Mucosa of rectum (tissue), 2 donors: ENCODE data around the gene MAGI2.

Source experiments
- H3K27ac ChIP-seq, 2 donors: one replicate each; pipeline ENCODE4 v1.7.0; 2013; ENCODE audit warnings: inconsistent platforms in 2 of 2, low read depth in 2 of 2, low read length in 2 of 2
- H3K27me3 ChIP-seq, 2 donors: one replicate each; pipeline ENCODE4 v1.7.0; 2013; ENCODE audit warnings: low read length in 2 of 2; ENCODE audit not compliant: control insufficient read depth in 2 of 2, insufficient read depth in 2 of 2
- H3K36me3 ChIP-seq, 2 donors: one replicate each; pipeline ENCODE4 v1.7.0; 2013; ENCODE audit warnings: low read length in 2 of 2; ENCODE audit not compliant: control insufficient read depth in 2 of 2, insufficient read depth in 2 of 2
- H3K4me1 ChIP-seq, 2 donors: one replicate each; pipeline ENCODE4 v1.7.0; 2013; ENCODE audit warnings: low read length in 2 of 2, mild to moderate bottlenecking in 1 of 2; ENCODE audit not compliant: control insufficient read depth in 2 of 2, insufficient read depth in 2 of 2
- H3K4me3 ChIP-seq, 2 donors: one replicate each; pipeline ENCODE4 v1.7.0; 2013; ENCODE audit warnings: low read length in 2 of 2
- H3K9ac ChIP-seq, 2 donors: one replicate each; pipeline ENCODE4 v1.7.0; 2013; ENCODE audit warnings: low read length in 2 of 2, low read depth in 1 of 2, mild to moderate bottlenecking in 1 of 2
- H3K9me3 ChIP-seq, 2 donors: one replicate each; pipeline ENCODE4 v1.7.0; 2013; ENCODE audit warnings: low read length in 2 of 2; ENCODE audit not compliant: control insufficient read depth in 2 of 2
- donor health status: healthy.
- donor health status: Normal muscosa, but diverticular disease.

MAGI2 gene

DNA sequence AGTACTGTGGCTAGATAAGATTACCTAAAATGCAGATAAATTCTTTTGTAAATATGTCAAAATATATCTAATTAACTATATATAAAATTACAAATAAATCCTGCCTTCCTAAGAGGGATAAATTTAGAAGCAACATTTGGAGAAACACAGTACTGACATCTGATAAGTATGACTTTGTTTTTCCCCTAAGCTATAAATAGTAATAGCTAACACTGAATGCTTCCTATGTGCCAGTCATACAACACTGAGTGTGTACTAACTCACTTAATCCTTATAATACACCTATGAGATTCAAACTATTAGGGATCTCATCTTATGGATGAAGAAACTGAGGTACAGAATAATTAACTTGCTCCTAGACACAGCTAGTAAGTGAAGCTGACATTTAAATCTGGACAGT is 733.4 kb downstream of the MAGI2 start:
- Histone ChIP-seq H3K36me3 (no peaks in the 10 kb centered on the region), H3K9me3 (no peaks in the 10 kb centered on the region), H3K27me3 (no peaks in the 10 kb centered on the region), H3K4me1 (no peaks in the 10 kb centered on the region), H3K9ac (no peak overlapping the region), H3K27ac (no peak overlapping the region), H3K4me3 (no peak overlapping the region)

- Histone ChIP-seq H3K4me1 (no peaks in the 10 kb centered on the region), H3K36me3 (no peaks in the 10 kb centered on the region), H3K27me3 (no peaks in the 10 kb centered on the region), H3K9ac (no peak overlapping the region), H3K4me3 (no peak overlapping the region), H3K9me3 (no peaks in the 10 kb centered on the region), H3K27ac (no peak overlapping the region)
These were observed 735.3 kb downstream of the MAGI2 start for GRCh38 chr7:78718212-78718611.

DNA sequence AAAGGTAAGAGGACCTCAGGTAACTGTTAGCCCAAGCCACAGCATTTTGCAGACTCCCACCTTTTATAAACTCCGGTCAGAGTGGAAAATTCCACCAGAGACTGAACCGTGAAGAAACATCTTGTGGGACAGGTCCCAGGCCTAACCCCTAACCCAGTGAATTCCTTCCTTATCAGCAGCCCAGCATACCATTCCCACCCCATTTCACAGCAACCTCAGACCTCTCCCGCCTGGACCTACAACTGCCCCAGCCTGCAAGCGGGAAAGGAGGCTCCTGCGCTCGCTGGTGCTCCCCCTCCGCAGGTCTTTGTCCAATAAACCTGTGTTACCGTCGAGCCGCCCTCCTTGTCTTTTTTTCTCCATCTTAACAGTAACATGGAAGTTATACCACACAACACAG is 736.6 kb downstream of the MAGI2 start:
- Histone ChIP-seq H3K36me3 (no peaks in the 10 kb centered on the region), H3K4me3 (no peak overlapping the region), H3K27ac (no peak overlapping the region), H3K9me3 (no peaks in the 10 kb centered on the region), H3K27me3 (no peaks in the 10 kb centered on the region), H3K9ac (no peak overlapping the region), H3K4me1 (no peaks in the 10 kb centered on the region)

- H3K4me3 ChIP-seq, result no peak overlapping the region
- H3K27me3 ChIP-seq, result no peaks in the 10 kb centered on the region
- H3K27ac ChIP-seq, result no peak overlapping the region
- no peaks in the 10 kb centered on the region for H3K36me3 ChIP-seq
- no peak overlapping the region for H3K9ac ChIP-seq
- no peaks in the 10 kb centered on the region for H3K4me1 ChIP-seq
- H3K9me3 ChIP-seq, result no peaks in the 10 kb centered on the region
These were observed 739.1 kb downstream of the MAGI2 start for GRCh38 chr7:78714356-78714755.

DNA sequence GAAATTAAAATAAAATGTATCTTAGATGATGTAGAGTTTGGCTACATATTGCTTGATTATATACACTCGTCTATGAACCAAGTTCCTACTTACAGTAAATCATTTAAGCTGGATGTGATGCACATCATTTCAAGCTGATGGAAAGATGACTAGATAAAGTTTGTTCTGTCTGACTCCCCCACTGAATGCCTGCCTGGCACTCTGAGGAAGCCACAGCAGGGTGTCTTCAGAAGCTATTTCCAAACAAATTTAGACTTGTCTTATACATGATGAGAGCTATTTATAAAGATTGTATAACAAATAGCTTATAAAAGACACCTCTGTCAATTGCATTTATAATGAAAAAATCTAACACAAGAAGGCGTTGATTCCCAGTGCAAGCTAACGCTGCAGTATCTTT is 741.4 kb downstream of the MAGI2 start:
- Histone ChIP-seq H3K9me3 (no peaks in the 10 kb centered on the region), H3K36me3 (no peaks in the 10 kb centered on the region), H3K4me3 (no peak overlapping the region), H3K27ac (no peak overlapping the region), H3K4me1 (no peaks in the 10 kb centered on the region), H3K27me3 (no peaks in the 10 kb centered on the region), H3K9ac (no peak overlapping the region)

GRCh38 chr7:78709658-78710057 is 743.8 kb downstream of the MAGI2 start:
- Histone ChIP-seq H3K4me3 (no peak overlapping the region), H3K27me3 (no peaks in the 10 kb centered on the region), H3K9ac (no peak overlapping the region), H3K9me3 (no peaks in the 10 kb centered on the region), H3K27ac (no peak overlapping the region), H3K36me3 (no peaks in the 10 kb centered on the region), H3K4me1 (no peaks in the 10 kb centered on the region)

DNA sequence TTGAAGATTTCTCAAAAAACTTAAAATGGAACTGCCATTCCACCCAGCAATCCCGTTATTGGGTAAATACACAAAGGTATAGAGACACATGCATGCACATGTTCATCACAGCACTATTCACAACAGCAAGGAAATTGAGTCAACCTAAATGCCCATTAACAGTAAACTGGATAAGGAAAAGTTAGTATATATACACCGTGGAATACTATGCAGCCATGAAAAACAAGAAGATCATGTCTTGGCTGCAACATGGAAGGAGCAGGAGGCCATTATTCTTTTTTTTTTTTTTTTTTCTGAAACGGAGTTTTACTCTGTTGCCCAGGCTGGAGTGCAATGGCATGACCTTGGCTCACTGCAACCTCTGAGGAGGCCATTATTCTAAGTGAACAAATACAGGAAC is 749.0 kb downstream of the MAGI2 start:
- no peak overlapping the region for H3K9ac ChIP-seq
- no peak overlapping the region for H3K4me3 ChIP-seq
- H3K9me3 ChIP-seq, result no peaks in the 10 kb centered on the region
- no peak overlapping the region for H3K27ac ChIP-seq
- H3K27me3 ChIP-seq, result no peaks in the 10 kb centered on the region
- H3K36me3 ChIP-seq, result no peaks in the 10 kb centered on the region
- H3K4me1 ChIP-seq, result no peaks in the 10 kb centered on the region

DNA sequence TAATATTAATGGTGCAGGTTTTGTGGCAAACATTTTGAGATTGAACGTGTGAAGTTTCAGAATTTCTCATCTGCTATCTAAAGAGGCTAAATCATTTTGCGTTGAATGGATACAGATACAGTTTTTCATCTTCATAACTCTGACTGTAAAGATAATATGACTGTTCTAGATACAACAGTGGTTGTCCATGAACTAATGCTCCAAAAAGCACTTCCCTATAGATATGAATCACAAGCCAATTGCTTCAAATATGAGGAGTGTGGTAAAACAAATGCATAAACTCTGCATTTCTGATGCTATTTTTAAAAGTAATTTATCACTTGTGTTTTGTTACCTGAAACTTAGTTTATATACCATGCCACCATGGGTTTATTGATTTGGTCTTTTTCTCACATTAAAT is 750.1 kb downstream of the MAGI2 start:
- Histone ChIP-seq H3K9ac (no peak overlapping the region), H3K27me3 (no peaks in the 10 kb centered on the region), H3K27ac (no peak overlapping the region), H3K4me3 (no peak overlapping the region), H3K36me3 (no peaks in the 10 kb centered on the region), H3K4me1 (no peaks in the 10 kb centered on the region), H3K9me3 (no peaks in the 10 kb centered on the region)

DNA sequence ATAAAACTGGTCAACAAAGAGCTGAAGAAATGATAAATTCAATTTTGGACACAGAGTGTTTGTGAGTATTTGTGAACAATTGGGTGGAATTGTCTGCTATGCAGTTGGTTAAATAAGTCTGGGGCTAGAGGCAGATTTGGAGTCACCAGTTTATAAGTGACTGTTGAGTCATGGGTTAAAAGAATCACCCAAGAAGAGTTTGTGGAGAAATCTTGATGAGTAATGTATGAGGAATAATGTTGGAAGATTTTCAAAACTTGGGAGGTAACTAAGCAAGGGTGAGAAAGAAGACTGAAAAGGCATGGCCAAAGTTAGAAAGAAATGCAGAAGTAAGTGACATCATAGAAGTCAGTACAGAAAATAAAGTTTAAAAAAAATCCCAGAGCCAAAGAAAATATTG is 750.7 kb downstream of the MAGI2 start:
- Histone ChIP-seq H3K27ac (no peak overlapping the region), H3K36me3 (no peaks in the 10 kb centered on the region), H3K9me3 (no peaks in the 10 kb centered on the region), H3K9ac (no peak overlapping the region), H3K27me3 (no peaks in the 10 kb centered on the region), H3K4me3 (no peak overlapping the region), H3K4me1 (no peaks in the 10 kb centered on the region)

DNA sequence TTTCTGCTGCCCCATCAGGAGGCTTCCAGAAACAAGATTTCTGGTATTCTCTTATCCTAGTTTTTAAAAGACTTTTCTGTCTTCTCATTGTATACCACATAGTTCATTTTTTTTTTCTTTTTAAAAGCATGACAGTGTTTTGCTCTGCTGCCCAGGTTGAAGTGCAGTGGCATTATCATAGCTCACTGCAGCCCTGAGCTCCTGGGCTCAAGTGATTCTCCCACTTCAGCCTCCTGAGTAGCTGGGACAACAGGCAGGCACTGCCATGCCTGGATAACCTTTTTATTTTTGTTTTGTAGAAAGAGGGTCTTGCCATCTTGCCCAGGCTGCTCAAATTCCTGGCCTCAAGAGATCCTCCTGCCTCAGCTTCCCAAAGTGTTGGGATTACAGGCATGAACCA is 757.6 kb downstream of the MAGI2 start:
- Histone ChIP-seq H3K9me3 (no peaks in the 10 kb centered on the region), H3K27ac (no peak overlapping the region), H3K27me3 (no peaks in the 10 kb centered on the region), H3K9ac (no peak overlapping the region), H3K4me1 (no peaks in the 10 kb centered on the region), H3K36me3 (no peaks in the 10 kb centered on the region), H3K4me3 (no peak overlapping the region)

GRCh38 chr7:78691584-78691983 is 761.9 kb downstream of the MAGI2 start:
- no peak overlapping the region for H3K4me3 ChIP-seq
- H3K36me3 ChIP-seq, result no peaks in the 10 kb centered on the region
- H3K27ac ChIP-seq, result no peak overlapping the region
- H3K27me3 ChIP-seq, result no peaks in the 10 kb centered on the region
- H3K9me3 ChIP-seq, result no peaks in the 10 kb centered on the region
- no peaks in the 10 kb centered on the region for H3K4me1 ChIP-seq
- no peak overlapping the region for H3K9ac ChIP-seq
